Adipocyte (in vitro differentiated cells): ENCODE data around the gene NR2F6.

Experiments used
- DNase-seq: peaks from one replicate; pipeline ENCODE4 v3.0.0-alpha.2; 2015; ENCODE audit warnings: low read depth
- H3K27me3 ChIP-seq: replicated peaks from 2 replicates; pipeline ENCODE4 v1.7.0; 2013; ENCODE audit warnings: mild to moderate bottlenecking, low read length, moderate library complexity; ENCODE audit not compliant: control insufficient read depth, insufficient read depth
- H3K36me3 ChIP-seq: 2 replicates; pipeline ENCODE4 v1.7.0; 2013; ENCODE audit warnings: low read length, mild to moderate bottlenecking, moderate library complexity; ENCODE audit not compliant: control insufficient read depth, insufficient read depth, severe bottlenecking
- H3K4me1 ChIP-seq: 2 replicates; pipeline ENCODE4 v1.7.0; 2013; ENCODE audit warnings: mild to moderate bottlenecking, low read length, moderate library complexity; ENCODE audit not compliant: control insufficient read depth, insufficient read depth
- H3K4me3 ChIP-seq: 2 replicates; pipeline ENCODE4 v1.7.0; 2013; ENCODE audit warnings: mild to moderate bottlenecking, low read length, moderate library complexity
- H3K9ac ChIP-seq: 2 replicates; pipeline ENCODE4 v1.7.0; 2013; ENCODE audit warnings: mild to moderate bottlenecking, low read length, moderate library complexity
- H3K9me3 ChIP-seq: 2 replicates; pipeline ENCODE4 v1.7.0; 2013; ENCODE audit warnings: mild to moderate bottlenecking, low read length, moderate library complexity; ENCODE audit not compliant: control insufficient read depth

The NR2F6 gene

GRCh38 chr19:17244618-17245534 is 843 bp downstream of the NR2F6 start:
- no peaks in the 10 kb centered on the region for H3K9me3 ChIP-seq
- peaks cover 9% of the 10 kb centered on the region for H3K36me3 ChIP-seq
- peak overlapping the region; percentile 96 for H3K4me3 ChIP-seq
- H3K9ac ChIP-seq: peak overlapping the region; percentile 96
- H3K27me3 ChIP-seq: no peaks in the 10 kb centered on the region
- peak; percentile 36 for DNase-seq
- peaks cover 54% of the 10 kb centered on the region for H3K4me1 ChIP-seq

- Histone ChIP-seq H3K4me3 (peak overlapping the region; percentile 96), H3K36me3 (peaks cover 11% of the 10 kb centered on the region), H3K4me1 (peaks cover 52% of the 10 kb centered on the region), H3K9ac (peak overlapping the region; percentile 96), H3K9me3 (no peaks in the 10 kb centered on the region), H3K27me3 (no peaks in the 10 kb centered on the region)
- DNase-seq: peak; percentile 71
Observed at GRCh38 chr19:17243830-17244617, 1.7 kb downstream of the NR2F6 start.

GRCh38 chr19:17243211-17243829 is 2.4 kb downstream of the NR2F6 start:
- peak overlapping the region; percentile 96 for H3K4me3 ChIP-seq
- no peaks in the 10 kb centered on the region for H3K27me3 ChIP-seq
- H3K4me1 ChIP-seq: peaks cover 45% of the 10 kb centered on the region
- DNase-seq: peak; percentile 29
- H3K36me3 ChIP-seq: peaks cover 15% of the 10 kb centered on the region
- no peaks in the 10 kb centered on the region for H3K9me3 ChIP-seq
- H3K9ac ChIP-seq: peak overlapping the region; percentile 96

- peaks cover 43% of the 10 kb centered on the region for H3K4me1 ChIP-seq
Observed at GRCh38 chr19:17242431-17243208, 3.1 kb downstream of the NR2F6 start.

GRCh38 chr19:17240826-17241399 is 4.8 kb downstream of the NR2F6 start:
- Histone ChIP-seq H3K27me3 (no peaks in the 10 kb centered on the region), H3K36me3 (peaks cover 29% of the 10 kb centered on the region), H3K9ac (no peak overlapping the region), H3K4me3 (no peak overlapping the region), H3K4me1 (peaks cover 29% of the 10 kb centered on the region), H3K9me3 (no peaks in the 10 kb centered on the region)
- no peak for DNase-seq

More at GRCh38 chr19:17242431-17243208, 3.1 kb downstream of the NR2F6 start:
- DNase-seq: no peak
- no peaks in the 10 kb centered on the region for H3K9me3 ChIP-seq
- peak overlapping the region; percentile 96 for H3K4me3 ChIP-seq
- H3K27me3 ChIP-seq: no peaks in the 10 kb centered on the region
- peak overlapping the region; percentile 96 for H3K9ac ChIP-seq
- peaks cover 22% of the 10 kb centered on the region for H3K36me3 ChIP-seq

- Histone ChIP-seq H3K9me3 (no peaks in the 10 kb centered on the region), H3K36me3 (peaks cover 29% of the 10 kb centered on the region), H3K4me3 (no peak overlapping the region), H3K9ac (no peak overlapping the region), H3K27me3 (no peaks in the 10 kb centered on the region), H3K4me1 (peaks cover 31% of the 10 kb centered on the region)
- DNase-seq: no peak
Observed at GRCh38 chr19:17240062-17240752, 5.5 kb downstream of the NR2F6 start.

- peaks cover 41% of the 10 kb centered on the region for H3K36me3 ChIP-seq
Observed at GRCh38 chr19:17237747-17238706, 7.7 kb downstream of the NR2F6 start.

GRCh38 chr19:17236811-17237543 is 8.7 kb downstream of the NR2F6 start:
- Histone ChIP-seq H3K36me3 (peaks cover 51% of the 10 kb centered on the region), H3K9ac (no peak overlapping the region), H3K4me3 (no peak overlapping the region), H3K27me3 (no peaks in the 10 kb centered on the region), H3K4me1 (peaks cover 20% of the 10 kb centered on the region), H3K9me3 (no peaks in the 10 kb centered on the region)
- no peak for DNase-seq

More at GRCh38 chr19:17237747-17238706, 7.7 kb downstream of the NR2F6 start:
- no peak overlapping the region for H3K4me3 ChIP-seq
- no peaks in the 10 kb centered on the region for H3K9me3 ChIP-seq
- H3K27me3 ChIP-seq: no peaks in the 10 kb centered on the region
- no peak overlapping the region for H3K9ac ChIP-seq
- peaks cover 30% of the 10 kb centered on the region for H3K4me1 ChIP-seq
- no peak for DNase-seq
